Spinal cord (tissue), 10 donors: ENCODE results near the gene CPA4. TPM values are rescaled to one million over a fixed set of nuclear protein-coding genes. Genes with fewer than 3 reads are reported as not detected.
"Not testable (repeated sequence)": the region's sequence is repeated elsewhere in the genome, so short reads cannot be mapped to it uniquely, and the experiment has no call there.

Experiments used
- DNase-seq, 6 donors: peaks; one replicate each; pipeline versions ENCODE4 v3.0.0 to v3.0.0-alpha.2; 2013 to 2015; ENCODE audit warnings: low spot score in 6 of 6, low read depth in 4 of 6
- H3K27ac ChIP-seq: one replicate; pipeline ENCODE4 v1.5.1; 2013; ENCODE audit warnings: low read depth, low read length, control low read depth
- H3K27me3 ChIP-seq: one replicate; pipeline ENCODE4 v1.6.1; 2013; ENCODE audit warnings: low read length; ENCODE audit not compliant: control insufficient read depth, insufficient read depth
- H3K36me3 ChIP-seq: one replicate; pipeline ENCODE4 v1.6.1; 2013; ENCODE audit warnings: low read length; ENCODE audit not compliant: control insufficient read depth, insufficient read depth
- H3K4me1 ChIP-seq: one replicate; pipeline ENCODE4 v1.6.1; 2013; ENCODE audit warnings: low read length; ENCODE audit not compliant: control insufficient read depth, insufficient read depth
- H3K4me3 ChIP-seq: one replicate; pipeline ENCODE4 v1.5.1; 2013; ENCODE audit warnings: low read depth, low read length, control low read depth
- H3K9me3 ChIP-seq: one replicate; pipeline ENCODE4 v1.6.1; 2013; ENCODE audit warnings: low read length; ENCODE audit not compliant: control insufficient read depth, insufficient read depth
- WGBS: methylation state at CpG from one replicate; pipeline ENCODE4 v1.1.5; 2013; ENCODE audit warnings: missing lambda C conversion rate; ENCODE audit not compliant: insufficient coverage; 5-methylcytosine and 5-hydroxymethylcytosine counted together
- polyA plus RNA-seq, 2 donors: library from polyadenylated mRNA; unstranded; fragments of 120-200 nt; gene quantifications; one replicate each; pipeline ENCODE4 v1.2.1, GENCODE V29; 2013; ENCODE audit not compliant: insufficient read length in 2 of 2
- total RNA-seq, 2 donors: library from RNA; depleted of rRNA in 1 of 2; stranded (reverse); fragments of 120-200 nt in 1 of 2; fragments of >200 nt in 1 of 2; gene quantifications; one replicate each; pipeline versions ENCODE4 v1.2.3 to v1.2.4, GENCODE V29; 2013 to 2014
- donor health status: healthy.

CPA4 gene
- total and polyA plus RNA-seq, 4 donors, result 0.84 to 2.1 (median 1.5) TPM

DNA sequence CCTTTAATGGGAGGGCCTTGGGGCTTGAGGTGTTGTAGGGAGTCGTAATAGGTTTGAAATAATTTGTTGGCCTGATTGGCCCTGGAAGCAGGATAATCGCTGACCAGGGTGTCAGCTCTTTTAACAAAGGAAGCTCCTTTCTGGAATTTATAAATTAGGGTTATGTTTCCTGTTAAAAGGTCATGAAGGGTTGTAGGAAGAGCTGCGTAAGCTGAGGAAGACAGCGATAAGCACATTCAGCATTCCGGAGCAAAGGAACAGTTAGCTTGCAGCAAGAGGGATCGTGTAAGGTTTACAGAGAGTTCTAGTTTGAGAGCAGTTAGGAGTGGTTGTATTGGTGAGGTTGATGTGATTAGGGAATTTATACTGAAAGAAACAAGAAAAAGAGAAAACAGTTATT, 21.3 kb downstream of the CPA4 start:
- no peak for DNase-seq
- H3K36me3 ChIP-seq, result no peaks in the 10 kb centered on the region
- no peaks in the 10 kb centered on the region for H3K27me3 ChIP-seq
- H3K4me3 ChIP-seq, result no peak overlapping the region
- H3K9me3 ChIP-seq, result no peaks in the 10 kb centered on the region
- H3K4me1 ChIP-seq, result no peaks in the 10 kb centered on the region
- no peak overlapping the region for H3K27ac ChIP-seq
- WGBS, result 95% methylated on average over 6 of the region's 6 CpGs

DNA sequence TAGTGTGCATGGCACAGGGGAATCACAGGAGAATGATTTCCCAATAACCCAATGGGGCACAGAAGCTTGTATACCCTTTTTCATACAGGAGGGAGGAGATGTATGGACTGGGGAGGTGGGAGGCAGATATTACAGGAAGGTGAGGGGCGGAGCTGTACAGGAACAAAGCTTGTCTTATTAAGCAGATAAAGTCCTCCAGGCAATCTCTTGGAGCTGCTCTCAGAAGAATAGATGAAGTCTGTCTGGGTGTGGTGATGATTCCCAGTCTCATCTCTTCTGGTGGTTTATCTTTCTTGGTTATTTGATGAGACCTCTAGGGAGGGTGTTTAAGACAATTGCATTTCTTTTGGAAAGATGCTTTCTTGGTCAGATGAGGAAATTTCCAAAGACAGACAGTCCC, 26.6 kb downstream of the CPA4 start:
- Histone ChIP-seq H3K9me3 (no peaks in the 10 kb centered on the region), H3K36me3 (no peaks in the 10 kb centered on the region), H3K4me1 (peaks cover 3% of the 10 kb centered on the region), H3K27me3 (no peaks in the 10 kb centered on the region), H3K4me3 (no peak overlapping the region), H3K27ac (no peak overlapping the region)
- WGBS, result 83% methylated on average over 1 of the region's 1 CpG
- no peak for DNase-seq

DNA sequence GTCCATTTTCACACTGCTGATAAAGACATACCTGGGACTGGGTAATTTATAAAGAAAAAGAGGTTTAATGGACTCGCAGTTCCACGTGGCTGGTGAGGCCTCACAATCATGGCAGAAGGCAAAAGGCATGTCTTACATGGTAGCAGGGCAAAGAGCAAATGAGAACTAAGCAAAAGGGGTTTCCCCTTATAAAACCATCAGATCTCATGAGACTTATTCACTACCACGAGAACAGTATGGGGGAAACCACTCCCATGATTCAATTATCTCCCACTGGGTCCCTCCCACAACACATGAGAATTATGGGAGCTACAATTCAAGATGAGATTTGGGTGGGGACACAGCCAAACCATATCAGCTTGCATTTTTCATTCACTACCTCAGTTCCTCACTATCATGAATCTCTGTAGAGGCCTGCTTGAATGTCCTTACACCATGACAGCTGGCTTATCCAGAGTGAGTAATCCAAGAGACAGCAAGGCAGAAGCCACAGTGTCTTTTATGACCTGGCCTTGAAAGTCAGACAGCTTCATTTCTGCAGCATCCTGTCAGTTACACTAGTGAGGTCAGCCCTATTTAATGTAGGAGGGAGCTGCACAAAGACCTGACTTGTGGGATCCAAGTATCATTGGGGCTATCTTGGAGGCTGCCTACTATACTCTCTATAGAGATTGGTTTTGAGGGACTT, 28.7 kb downstream of the CPA4 start:
- not testable (repeated sequence) for H3K27me3 ChIP-seq, H3K27ac ChIP-seq, H3K4me3 ChIP-seq, H3K36me3 ChIP-seq, H3K9me3 ChIP-seq, DNase-seq, H3K4me1 ChIP-seq
- WGBS, result no CpG with 5 or more reads among the region's 3 CpGs

DNA sequence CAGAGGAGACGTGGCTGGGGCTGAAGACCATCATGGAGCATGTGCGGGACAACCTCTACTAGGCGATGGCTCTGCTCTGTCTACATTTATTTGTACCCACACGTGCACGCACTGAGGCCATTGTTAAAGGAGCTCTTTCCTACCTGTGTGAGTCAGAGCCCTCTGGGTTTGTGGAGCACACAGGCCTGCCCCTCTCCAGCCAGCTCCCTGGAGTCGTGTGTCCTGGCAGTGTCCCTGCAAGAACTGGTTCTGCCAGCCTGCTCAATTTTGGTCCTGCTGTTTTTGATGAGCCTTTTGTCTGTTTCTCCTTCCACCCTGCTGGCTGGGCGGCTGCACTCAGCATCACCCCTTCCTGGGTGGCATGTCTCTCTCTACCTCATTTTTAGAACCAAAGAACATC, 29.7 kb downstream of the CPA4 start:
- 89% methylated on average over 7 of the region's 7 CpGs for WGBS
- no peaks in the 10 kb centered on the region for H3K36me3 ChIP-seq

DNA sequence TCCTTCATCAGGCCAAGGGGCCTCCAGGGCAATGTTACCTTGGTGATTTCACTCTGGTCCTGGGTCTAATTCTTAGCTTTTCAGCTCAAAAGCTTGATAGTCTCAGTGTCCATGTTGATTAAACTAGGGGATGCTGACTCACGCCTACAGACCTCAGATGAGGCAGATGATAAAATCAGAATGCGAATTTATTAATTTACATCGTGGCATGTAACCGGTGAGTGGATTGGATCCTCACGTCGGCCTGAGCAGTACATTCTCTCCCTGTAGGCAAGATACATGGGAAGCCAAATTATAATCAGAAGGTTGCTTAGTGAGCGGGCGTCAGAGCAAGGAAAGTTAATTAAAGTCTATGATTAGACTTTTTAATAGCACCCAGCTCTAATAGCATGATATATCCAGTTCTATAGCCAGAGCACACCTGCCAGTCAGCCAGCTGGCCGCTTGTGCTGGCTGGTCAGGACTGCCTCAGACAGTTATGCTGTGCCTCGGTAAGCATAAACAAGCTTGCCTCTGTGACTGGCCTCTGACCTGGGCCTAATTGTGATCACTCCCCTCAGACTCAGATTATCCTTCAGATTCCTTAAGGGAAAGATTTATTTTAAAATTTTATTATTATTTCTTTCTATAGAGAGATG, 31.5 kb downstream of the CPA4 start:
- Histone ChIP-seq H3K4me1 (peaks cover 7% of the 10 kb centered on the region), H3K9me3 (no peaks in the 10 kb centered on the region), H3K4me3 (no peak overlapping the region), H3K27ac (no peak overlapping the region), H3K27me3 (no peaks in the 10 kb centered on the region), H3K36me3 (no peaks in the 10 kb centered on the region)
- peak in 1 of 6 donors; percentile 84 for DNase-seq
- WGBS, result 61% methylated on average over 5 of the region's 10 CpGs

More for the DNA sequence above, 29.7 kb downstream of the CPA4 start:
- no peak for DNase-seq
- H3K27ac ChIP-seq, result no peak overlapping the region
- no peaks in the 10 kb centered on the region for H3K27me3 ChIP-seq
- no peak overlapping the region for H3K4me3 ChIP-seq
- peaks cover 7% of the 10 kb centered on the region for H3K4me1 ChIP-seq
- H3K9me3 ChIP-seq, result no peaks in the 10 kb centered on the region

DNA sequence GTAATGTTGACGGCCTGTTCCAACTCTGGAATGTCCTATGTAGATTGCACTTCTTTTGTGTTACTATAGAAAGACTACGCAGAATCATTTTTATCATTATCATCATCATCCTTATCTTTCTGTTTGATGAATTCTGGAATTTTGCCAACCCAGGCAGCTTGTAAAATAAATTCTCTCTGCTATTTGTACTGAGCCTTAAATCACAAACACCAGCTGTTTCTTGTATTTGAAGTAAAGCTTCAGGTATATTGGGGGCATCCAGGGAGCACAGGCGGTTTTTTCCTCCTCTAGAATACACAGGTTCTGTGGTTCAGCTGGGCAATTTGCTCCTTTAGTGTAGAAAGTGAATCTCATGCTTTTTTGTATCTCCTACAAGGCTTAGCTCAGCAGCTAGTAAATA, 36.7 kb downstream of the CPA4 start:
- WGBS, result 80% methylated on average over 1 of the region's 3 CpGs
- Histone ChIP-seq H3K27me3 (no peaks in the 10 kb centered on the region), H3K27ac (no peak overlapping the region), H3K4me1 (peaks cover 6% of the 10 kb centered on the region), H3K9me3 (no peaks in the 10 kb centered on the region), H3K4me3 (no peak overlapping the region), H3K36me3 (no peaks in the 10 kb centered on the region)
- peak in 1 of 6 donors; percentile 57 for DNase-seq

DNA sequence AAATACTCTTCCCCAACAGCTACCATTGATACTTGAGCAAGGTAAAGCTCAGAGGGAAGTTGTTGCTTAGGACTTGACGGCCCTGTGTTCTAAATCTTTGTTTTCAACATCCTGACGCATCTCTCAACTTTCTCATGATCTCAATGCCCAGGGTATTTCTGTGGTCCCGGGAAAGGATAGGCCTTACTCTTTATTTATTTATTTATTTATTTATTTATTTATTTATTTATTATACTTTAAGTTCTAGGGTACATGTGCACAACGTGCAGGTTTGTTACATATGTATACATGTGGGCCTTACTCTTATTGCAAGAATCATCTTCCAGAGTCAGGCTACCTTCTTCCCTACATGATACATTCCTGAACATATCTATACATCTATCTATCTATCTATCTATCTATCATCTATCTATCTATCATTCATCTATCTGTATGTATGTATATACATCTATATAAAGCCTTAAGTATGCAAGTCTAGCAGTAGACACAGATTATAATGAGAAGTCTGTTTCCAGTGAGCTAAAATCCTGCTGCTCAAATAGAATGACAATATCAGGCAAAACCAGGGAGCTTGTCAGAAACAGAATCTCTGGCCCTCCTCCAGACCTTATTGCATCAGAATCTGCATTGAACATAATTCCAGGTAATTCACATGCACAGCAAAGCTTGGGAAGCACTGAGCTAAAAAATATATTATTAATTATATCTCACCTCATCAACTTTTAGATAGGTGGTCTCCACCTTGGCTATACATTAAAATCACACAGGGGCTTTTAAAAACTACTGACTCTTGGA, 39.5 kb downstream of the CPA4 start:
- no peaks in the 10 kb centered on the region for H3K36me3 ChIP-seq
- no peak overlapping the region for H3K4me3 ChIP-seq
- WGBS, result 100% methylated on average over 1 of the region's 4 CpGs
- no peaks in the 10 kb centered on the region for H3K27me3 ChIP-seq
- no peak overlapping the region for H3K27ac ChIP-seq
- peak in 1 of 6 donors; percentile 44 for DNase-seq
- H3K4me1 ChIP-seq, result peaks cover 4% of the 10 kb centered on the region
- no peaks in the 10 kb centered on the region for H3K9me3 ChIP-seq

DNA sequence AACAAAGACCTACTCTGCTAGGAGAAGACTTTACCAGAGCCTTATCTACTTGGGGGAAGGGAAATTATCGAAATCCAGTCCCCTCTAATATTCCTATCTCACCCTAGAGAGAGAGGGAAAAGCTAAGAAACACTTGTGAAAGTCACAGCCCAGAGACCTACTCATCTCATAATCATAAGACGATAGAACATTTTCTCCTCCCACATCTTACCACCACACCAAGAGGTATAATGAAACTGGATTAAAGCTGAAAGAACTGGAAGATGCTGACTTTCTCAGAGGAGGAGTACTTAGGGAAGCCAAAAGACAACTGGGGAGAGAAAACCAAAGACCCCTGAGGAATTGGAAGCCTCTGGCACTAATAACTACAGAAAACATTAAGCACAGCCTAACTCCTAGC, 40.9 kb downstream of the CPA4 start:
- H3K9me3 ChIP-seq, result no peaks in the 10 kb centered on the region
- no CpG with 5 or more reads among the region's 2 CpGs for WGBS
- H3K36me3 ChIP-seq, result no peaks in the 10 kb centered on the region
- H3K4me3 ChIP-seq, result no peak overlapping the region
- H3K27me3 ChIP-seq, result no peaks in the 10 kb centered on the region
- peaks cover 4% of the 10 kb centered on the region for H3K4me1 ChIP-seq
- H3K27ac ChIP-seq, result no peak overlapping the region
- DNase-seq, result no peak

DNA sequence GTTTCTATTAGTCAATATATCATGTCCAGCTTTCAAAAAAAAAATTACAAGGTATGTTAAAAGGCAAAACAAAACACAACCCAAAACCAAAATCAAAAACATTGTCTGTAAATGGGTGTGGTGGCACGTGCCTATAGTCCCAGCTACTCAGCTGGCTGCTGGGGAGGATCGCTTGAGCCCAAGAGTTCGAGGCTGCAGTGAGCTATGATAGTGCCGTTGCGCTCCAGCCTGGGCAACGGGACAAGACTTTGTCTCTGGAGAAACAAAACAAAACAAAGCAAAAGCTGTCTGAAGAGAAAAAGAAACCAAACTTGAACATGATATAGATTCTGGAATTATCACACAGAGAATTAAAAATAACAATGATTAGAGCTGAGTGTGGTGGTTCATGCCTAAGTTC, 41.3 kb downstream of the CPA4 start:
- H3K36me3 ChIP-seq, result no peaks in the 10 kb centered on the region
- H3K27me3 ChIP-seq, result no peaks in the 10 kb centered on the region
- H3K27ac ChIP-seq, result no peak overlapping the region
- DNase-seq, result no peak
- no peaks in the 10 kb centered on the region for H3K9me3 ChIP-seq
- H3K4me3 ChIP-seq, result no peak overlapping the region
- 87% methylated on average over 3 of the region's 6 CpGs for WGBS
- H3K4me1 ChIP-seq, result peaks cover 4% of the 10 kb centered on the region
